ENCODE data around the gene MTHFD1L.
"Not testable (repeated sequence)": the region's sequence is repeated elsewhere in the genome, so short reads cannot be mapped to it uniquely, and the experiment has no call there.

Gene MTHFD1L

GRCh38 chr6:151041686-151042085 is 176.2 kb downstream of the MTHFD1L start:
- no peak for DNase-seq (ENCODE audit: low read depth in 3 of 3)

- DNase-seq (ENCODE audit: low read depth in 3 of 3), result not testable (repeated sequence)
Observed at GRCh38 chr6:151042911-151043330, 177.4 kb downstream of the MTHFD1L start.

GRCh38 chr6:151043944-151044343 is 178.4 kb downstream of the MTHFD1L start:
- no peak for DNase-seq (ENCODE audit: low read depth in 3 of 3)

GRCh38 chr6:151044465-151045441 is 179.3 kb downstream of the MTHFD1L start:
- DNase-seq (ENCODE audit: low read depth in 3 of 3), result no peak

GRCh38 chr6:151045511-151046222 is 180.2 kb downstream of the MTHFD1L start:
- not testable (repeated sequence) for DNase-seq (ENCODE audit: low read depth in 3 of 3)

GRCh38 chr6:151051164-151051563 is 185.7 kb downstream of the MTHFD1L start:
- DNase-seq (ENCODE audit: low read depth in 3 of 3), result no peak

- no peak for DNase-seq (ENCODE audit: low read depth in 3 of 3)
Observed at GRCh38 chr6:151052021-151052646, 186.6 kb downstream of the MTHFD1L start.

GRCh38 chr6:151054306-151054705 is 188.8 kb downstream of the MTHFD1L start:
- no peak for DNase-seq (ENCODE audit: low read depth in 3 of 3)

- no peak for DNase-seq (ENCODE audit: low read depth in 3 of 3)
Observed at GRCh38 chr6:151056230-151056907, 190.9 kb downstream of the MTHFD1L start.

GRCh38 chr6:151057061-151057460 is 191.6 kb downstream of the MTHFD1L start:
- no peak for DNase-seq (ENCODE audit: low read depth in 3 of 3)

GRCh38 chr6:151058021-151058733 is 192.7 kb downstream of the MTHFD1L start:
- no peak for DNase-seq (ENCODE audit: low read depth in 3 of 3)

- no peak for DNase-seq (ENCODE audit: low read depth in 3 of 3)
Observed at GRCh38 chr6:151059612-151060095, 194.2 kb downstream of the MTHFD1L start.

- no peak for DNase-seq (ENCODE audit: low read depth in 3 of 3)
Observed at GRCh38 chr6:151060096-151060765, 194.7 kb downstream of the MTHFD1L start.

GRCh38 chr6:151060766-151061531 is 195.4 kb downstream of the MTHFD1L start:
- DNase-seq (ENCODE audit: low read depth in 3 of 3), result no peak

- DNase-seq (ENCODE audit: low read depth in 3 of 3), result no peak
Observed at GRCh38 chr6:151063352-151063751, 197.8 kb downstream of the MTHFD1L start.

GRCh38 chr6:151063842-151064647 is 198.5 kb downstream of the MTHFD1L start:
- no peak for DNase-seq (ENCODE audit: low read depth in 3 of 3)

GRCh38 chr6:151065027-151065815 is 199.7 kb downstream of the MTHFD1L start:
- DNase-seq (ENCODE audit: low read depth in 3 of 3), result no peak
